ENCODE data around the gene NFIA.

The NFIA gene

DNA sequence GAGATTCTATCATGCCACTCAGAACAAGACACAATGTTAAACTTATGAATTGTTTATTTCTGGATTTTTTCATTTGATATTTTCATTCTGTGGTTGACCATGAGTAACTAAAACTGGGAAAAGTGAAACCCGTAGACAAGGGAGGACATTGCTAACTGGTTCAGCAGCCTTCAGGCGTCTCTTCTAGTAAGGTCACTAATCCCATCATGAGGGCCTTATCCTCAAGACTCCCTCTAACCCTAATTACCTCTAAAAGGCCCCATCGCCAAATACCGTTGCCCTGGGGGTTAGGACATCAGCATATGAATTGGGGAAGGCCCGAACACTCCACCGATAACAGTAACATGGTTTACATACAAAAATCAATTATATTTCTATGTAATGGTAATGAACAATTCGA lies 394.9 kb downstream of the NFIA start:
- no peak for DNase-seq

- no peak for DNase-seq
These were observed 398.0 kb downstream of the NFIA start for GRCh38 chr1:61480273-61480935.

GRCh38 chr1:61481315-61481715 lies 399.0 kb downstream of the NFIA start:
- no peak for DNase-seq

- no peak for DNase-seq
These were observed 399.9 kb downstream of the NFIA start for GRCh38 chr1:61482170-61482734.

DNA sequence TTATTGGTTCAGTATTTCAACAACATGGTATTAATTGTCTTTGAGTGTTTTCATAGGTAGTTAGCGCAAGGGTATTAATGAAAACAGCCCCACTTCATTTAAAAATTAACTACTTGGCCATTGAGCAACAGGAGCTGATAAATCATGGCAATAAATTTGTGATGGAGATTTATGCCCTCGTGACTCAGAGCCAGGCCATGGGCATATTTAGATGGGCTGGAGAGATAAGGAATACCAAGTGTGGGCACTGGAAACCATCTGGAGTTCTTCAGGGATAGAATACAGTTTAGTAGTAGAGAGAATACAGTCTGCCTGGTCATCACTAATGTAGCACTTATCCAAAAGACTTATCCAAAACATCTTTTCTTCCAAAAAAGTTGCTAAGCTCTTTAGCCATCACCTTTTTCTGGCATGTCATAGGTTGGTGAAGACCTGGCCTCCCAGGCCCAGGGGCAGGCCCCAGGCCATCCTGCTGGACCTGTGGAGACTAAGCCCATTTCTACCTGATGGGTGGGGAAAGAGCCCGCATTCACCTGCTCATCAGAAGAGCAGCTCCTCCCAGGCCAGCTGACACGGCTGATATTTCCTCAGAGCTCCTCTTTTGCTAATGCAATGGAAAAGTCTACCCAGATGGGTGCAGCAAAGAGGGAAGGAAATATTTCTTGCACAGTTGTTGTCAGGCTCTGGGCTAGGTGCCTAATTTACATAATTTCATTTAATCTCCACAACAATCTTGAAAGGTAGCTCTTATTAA lies 404.6 kb downstream of the NFIA start:
- DNase-seq = no peak

- no peak for DNase-seq
These were observed 405.4 kb downstream of the NFIA start for GRCh38 chr1:61487801-61488200.

- DNase-seq = no peak
These were observed 408.6 kb downstream of the NFIA start for GRCh38 chr1:61490924-61491323.

DNA sequence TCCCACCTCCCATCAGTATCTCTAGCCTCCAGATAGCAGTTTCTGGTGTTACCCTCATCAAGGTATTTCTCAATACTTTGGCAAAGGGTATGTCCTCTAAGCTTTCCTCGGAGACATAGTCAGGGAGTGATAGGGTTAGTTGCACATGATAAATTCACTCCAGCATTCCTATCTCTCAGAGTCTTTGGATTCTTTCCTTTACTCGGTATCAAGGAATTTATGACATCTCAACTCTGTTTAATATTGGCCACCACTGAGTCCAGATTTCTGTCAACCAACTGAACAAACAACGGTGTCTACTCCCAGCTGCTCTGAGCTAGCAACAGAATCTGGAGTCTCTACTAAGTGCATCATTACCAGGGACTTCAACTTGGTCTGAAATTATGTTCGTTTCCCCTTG lies 409.1 kb downstream of the NFIA start:
- DNase-seq = no peak

DNA sequence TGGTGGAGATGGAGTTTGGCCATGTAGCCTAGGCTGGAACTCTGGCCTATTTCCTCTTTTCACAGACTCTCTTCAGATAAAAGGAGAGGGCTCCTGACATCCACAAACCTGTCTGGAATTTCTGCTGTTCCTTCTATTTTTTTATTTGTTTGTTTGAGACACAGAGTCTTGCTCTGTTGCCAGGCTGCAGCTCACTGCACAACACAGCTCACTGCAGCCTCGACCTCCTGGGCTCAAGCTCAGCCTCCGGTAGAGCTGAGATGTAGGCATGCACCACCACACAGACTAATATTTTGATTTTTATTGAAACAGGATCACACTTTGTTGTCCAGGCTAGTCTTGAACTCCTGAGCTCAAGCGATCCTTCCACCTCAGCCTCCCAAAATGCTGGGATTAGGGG lies 411.6 kb downstream of the NFIA start:
- no peak for DNase-seq

DNA sequence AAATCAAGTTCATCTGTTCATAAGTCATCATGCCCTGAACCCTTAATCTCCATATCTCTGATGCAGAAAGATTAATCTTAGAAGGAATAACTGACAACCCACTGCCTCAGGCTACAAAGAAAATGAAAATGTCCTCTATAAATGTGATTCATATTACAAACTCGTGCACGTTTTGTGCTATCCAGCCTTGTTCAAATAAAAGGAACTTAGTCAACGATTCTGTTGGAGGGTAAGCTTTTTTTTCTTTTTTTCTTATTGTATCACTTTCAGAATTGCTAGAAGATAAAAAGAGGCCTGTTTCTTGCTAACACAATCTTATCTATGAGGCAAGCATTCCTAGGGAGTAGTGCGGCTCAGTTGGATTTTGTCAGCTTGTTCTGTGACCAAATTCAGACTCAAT lies 414.1 kb downstream of the NFIA start:
- no peak for DNase-seq

GRCh38 chr1:61497013-61497412 lies 414.7 kb downstream of the NFIA start:
- DNase-seq = no peak

GRCh38 chr1:61498342-61498741 lies 416.0 kb downstream of the NFIA start:
- DNase-seq = no peak

- DNase-seq = no peak
These were observed 419.9 kb downstream of the NFIA start for GRCh38 chr1:61501971-61502916.

GRCh38 chr1:61504305-61504704 lies 421.9 kb downstream of the NFIA start:
- DNase-seq = no peak

GRCh38 chr1:61504852-61505390 lies 422.6 kb downstream of the NFIA start:
- no peak for DNase-seq

- DNase-seq = no peak
These were observed 423.9 kb downstream of the NFIA start for GRCh38 chr1:61506236-61506635.

DNA sequence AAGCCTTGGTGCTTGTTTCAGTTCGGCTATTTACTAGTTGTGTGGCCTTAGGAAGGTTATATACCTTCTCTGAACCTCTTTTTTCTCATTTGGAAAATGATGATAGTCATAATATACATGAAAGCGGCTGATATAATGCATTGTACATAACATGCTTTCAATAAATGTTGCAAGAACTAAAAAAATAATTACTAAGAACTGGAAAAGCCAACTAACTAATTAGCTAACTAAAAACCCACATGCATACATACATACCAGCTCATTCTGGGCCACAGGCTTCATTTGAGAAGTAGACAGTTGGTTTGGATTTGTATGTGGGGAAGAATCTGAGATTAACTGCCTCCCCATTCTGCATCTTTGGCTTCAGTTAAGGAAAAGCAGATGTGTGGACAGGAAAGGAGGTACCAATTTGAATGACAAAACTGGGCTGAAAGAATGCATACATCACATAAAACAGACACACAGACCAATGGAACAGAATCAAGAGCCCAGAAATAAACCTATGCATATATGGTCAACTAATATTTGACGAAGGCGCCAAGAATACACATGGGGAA lies 424.7 kb downstream of the NFIA start:
- DNase-seq = no peak

Measured in cerebellar nuclear complex (tissue), 1 donor.